IPS DF 4.7 (cell line): Measurements from ENCODE around the gene STARD5.

Experiments used
- DNase-seq: peaks from one replicate; pipeline ENCODE4 v3.0.0-alpha.2; 2013; ENCODE audit warnings: low spot score; ENCODE audit errors: extremely low read depth

STARD5 gene

DNA sequence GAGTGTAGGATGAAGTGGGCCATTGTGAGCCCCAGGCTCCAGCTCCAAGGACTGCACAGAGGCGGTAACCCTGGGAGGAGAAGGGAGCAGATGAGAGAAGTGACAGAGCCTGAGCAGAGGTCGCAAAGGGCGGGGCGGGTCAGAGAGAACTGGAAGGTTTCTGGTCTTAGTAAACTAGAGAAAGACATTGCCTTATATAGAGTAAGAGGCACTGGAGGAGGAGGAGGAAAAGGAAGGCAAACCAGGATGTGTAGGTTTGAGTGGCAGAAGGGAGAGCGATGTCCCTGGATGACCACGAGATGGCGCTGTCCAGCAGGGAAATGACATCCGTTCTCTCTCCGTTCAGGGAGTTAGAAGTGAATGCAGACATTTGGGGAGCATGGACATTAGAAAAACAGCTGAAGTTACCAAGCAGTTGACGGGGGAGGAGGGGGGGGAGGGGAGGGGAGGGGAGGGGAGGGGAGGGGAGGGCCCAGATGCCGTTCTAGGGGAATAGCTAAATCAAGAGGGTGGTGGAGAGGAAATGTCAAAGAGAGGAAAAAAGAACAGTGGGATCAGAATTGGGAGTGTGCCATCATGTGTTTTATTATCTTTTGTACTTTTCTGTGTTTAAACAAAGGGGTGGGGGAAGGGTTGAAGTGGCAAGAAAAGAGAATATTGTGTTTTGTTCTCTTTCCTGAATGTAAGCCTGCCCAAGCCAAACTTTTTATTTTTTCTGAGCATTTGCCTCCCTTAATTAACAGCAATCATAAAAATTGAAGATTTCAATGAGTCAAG lies 48.8 kb downstream of the STARD5 start:
- peak; percentile 88 for DNase-seq

DNA sequence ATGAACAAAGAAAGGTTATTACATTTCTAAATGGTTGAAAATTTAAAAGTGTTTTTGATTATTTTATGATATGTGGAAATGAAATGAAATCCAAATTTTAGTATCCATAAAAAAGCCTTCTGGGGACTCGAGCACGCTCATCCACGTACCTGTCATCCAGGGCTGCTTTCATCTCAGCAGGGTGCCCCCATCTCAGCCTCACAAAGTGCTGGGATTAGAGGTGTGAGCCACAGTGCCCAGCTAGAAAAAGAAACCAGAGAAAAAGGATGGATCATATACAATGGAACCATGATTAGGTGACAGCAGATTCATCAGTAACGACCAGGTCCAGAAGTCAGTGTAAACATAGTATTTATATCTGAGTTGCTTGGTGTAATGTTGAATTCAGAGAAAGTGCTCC lies 49.7 kb downstream of the STARD5 start:
- DNase-seq: no peak

DNA sequence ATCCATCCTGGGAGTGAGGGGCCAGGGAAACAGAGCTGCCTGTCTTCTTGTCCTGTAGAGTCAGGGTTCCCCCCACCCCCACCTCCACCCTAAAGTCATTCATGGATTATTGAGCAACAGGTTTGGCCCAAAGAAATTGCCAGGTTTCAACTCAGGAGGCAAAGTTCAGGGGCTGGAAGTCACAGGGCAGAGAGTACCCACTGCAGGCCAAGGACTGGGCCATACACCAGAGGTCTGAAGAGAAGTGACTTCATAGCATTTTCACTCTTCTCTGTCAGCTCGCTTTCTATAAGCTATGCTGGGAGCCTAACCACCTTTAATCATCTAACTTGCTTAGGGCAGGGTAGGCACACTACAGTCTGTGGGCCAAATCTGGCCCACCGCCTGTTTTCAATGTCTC lies 50.1 kb downstream of the STARD5 start:
- DNase-seq: no peak

DNA sequence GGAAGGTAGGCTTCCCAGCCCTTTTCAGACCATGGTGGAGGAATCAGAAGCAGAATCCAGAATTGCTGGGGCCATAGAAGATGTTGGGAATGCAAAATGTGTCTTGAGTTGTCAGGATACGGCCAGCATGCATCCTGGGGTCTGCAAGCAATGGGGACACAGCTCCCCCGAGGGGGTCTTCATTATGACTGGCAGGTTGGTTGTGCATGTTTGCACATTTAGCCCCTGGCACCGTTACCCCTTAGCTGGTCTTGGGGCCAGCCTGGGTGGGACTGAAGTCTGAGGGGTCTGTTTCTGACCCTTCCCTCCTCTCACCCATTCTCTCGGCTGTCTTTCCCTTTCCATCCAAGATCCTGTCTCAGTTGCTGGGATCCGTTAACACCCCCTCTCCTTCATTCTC lies 50.7 kb downstream of the STARD5 start:
- DNase-seq: no peak

DNA sequence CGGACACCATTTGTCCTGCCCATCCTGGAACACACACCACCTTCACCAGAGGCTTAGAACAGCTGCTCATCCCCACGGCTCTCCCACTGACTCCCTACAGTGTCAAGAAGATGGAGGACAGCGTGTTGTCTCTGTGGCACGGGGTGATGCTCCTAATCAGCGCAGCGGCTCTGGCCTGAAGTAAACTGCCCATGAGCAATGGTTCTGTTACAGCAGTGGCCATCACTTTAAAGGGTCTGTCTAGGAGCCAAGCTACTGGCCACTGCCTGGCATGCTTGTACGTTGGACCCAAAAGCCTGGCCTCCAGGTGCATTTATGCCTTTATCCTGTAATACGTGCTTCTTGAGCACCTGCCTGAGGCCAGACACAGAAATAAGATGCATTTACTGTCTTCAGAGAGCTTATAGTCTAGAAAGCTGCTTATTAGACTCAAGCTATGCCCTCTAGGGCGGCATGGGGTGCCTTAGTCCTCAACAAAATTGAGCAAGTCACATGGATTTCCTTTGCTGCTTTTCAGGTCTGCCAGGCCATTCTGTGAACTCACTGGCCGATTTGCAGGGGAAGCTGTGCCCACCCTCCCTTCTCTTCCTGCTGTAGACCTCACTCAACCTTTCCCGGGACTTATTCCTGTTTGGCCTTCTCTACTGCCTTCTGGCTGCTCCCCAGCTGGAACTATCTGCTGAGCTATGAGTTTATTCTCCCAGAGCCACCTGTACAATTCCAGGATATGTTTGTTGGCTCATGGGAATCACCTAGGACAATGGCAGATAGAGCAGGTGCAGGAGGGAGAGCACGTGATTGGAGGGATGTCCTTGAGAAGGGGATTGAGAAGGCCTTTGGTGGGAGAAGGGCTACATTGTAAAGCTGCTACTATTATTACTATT lies 51.9 kb downstream of the STARD5 start:
- no peak for DNase-seq

DNA sequence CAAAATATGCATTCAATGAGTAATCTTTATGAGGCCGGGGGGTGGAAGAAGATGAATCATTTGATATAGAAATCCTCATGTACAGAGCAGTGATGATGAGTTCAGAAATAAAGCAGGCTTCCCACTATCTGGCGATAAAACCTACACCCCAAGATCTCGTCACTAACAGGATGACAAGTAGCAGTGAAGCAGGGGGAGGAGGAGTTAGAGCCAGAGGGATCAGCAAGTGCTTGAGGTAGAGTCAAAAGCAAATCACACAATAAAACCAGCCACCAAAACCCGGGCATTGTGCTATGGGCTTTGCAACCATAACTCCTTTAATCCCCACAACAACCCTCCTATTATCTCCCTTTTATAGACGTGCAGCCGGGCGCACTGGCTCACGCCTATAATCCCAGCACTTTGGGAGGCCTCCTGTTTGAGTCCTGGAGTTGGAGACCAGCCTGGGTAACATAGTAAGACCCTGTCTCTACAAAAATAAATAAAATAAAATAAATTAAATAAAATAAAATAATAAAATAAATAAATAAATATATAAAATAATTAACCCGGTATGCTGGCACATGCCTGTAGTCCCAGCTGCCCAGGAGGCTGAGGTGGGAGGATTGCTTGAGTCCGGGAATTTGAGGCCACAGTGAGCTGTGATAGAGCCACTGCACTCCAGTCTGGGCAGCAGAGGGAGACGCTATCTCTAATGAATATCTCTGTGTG lies 53.0 kb downstream of the STARD5 start:
- no peak for DNase-seq

DNA sequence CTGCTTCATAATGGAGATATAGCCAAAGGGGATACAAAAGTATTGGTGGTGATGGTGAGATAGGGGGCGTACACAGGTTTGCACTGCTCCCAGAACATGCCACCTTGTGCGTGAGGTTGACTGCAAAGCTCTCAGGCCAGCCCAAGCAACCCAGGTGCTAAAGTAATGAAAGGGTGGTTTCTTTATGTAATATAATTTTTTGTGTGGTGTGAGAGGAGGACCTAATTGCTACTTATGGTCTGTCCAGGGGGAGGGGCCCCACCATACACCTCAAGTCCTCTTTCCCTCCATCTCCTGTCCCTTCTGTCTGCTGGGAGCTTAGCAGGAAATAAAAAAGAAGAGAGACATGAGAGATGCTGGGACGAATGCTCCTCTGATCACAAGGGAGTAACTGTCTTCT lies 53.8 kb downstream of the STARD5 start:
- no peak for DNase-seq

DNA sequence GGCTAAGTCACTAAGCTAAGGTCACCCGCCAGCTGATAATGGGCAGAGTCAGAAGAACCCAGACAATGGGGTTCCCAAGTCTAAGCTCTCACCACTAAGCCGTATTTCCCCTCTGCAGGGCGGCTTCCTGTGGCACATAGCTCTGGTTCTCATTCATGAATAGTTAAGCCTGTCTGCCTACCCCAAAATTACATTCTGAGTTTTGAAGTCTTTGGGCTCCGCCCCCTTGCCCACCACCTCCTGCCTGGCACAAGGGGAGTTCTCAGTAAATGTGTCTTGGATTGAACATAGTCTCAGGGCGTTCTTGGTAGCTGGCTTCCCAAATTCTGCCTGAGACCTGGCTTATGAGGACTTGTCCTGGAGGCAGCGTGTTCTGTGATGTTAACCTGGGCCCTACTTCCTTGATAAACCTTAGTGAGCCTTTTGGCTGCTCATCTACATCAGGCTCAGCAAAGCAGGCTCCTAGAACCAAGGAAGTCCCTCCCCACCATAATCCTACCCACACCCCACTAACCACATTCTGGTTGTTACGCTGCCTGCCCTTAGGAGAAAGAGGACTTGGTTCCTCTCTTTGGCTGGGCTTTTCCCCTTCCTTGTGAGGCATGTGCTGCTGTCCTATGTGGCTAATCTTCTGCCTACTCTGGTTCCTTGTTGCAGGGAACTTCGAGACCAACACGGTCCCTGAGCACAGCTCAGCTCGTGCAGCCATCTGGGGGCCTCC lies 54.9 kb downstream of the STARD5 start:
- no peak for DNase-seq

DNA sequence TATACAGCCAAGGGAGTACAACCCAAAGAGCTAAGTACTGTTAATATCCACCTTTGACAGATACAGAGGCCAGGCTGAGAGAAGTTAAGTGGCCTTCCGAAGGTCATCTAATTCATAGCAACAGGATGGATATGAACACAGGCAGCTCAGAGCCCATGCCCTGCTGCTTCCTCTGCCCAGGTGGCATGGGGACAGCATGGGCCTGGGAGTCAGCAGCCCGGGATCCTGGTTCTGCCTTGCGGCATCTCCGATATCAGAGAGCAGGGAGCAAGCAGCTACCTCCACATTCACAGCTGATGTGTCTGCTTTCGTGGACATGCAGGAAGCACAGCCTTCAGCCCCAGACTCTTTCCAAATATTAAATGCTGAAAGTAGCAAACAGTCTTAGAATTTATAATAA lies 55.6 kb downstream of the STARD5 start:
- DNase-seq: no peak

DNA sequence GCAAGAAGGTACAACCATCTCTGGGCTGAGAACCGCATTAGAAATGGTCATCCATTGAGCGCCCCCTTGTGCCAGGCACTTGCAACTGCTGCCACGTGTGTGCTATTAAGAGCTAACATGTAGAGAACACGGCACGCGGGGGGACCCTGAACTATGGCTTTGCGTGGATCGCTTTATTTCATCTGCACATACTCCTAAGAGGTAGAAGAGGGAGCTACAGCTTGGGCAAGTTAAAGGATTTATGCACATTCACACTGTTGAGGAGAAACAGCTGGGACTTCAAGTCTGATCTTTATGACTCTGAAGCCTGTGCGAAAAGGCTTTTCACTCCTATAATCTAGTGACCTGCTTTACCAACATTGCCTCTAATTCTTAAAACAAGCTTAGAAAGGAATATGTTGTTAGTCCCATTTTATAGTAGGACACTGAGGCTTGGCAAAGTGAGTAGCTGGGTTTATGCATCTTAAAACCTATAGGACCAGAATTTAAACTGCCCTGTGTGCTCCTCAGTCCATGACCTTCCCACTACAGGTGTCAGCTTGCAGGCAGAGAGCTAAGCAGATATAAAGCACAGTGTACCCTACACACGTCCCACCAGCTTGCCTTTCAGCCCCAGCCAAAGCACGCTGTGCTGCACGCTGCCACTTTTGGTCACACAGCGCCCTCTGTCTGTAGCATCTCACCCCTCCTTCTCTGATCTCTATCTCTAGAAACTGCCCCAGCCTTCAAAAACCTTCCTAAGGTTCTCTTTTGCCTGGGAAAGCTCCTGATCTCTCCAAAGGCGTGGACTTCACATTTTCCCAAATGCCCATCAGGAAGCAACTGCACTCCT lies 57.8 kb downstream of the STARD5 start:
- peak; percentile 53 for DNase-seq

DNA sequence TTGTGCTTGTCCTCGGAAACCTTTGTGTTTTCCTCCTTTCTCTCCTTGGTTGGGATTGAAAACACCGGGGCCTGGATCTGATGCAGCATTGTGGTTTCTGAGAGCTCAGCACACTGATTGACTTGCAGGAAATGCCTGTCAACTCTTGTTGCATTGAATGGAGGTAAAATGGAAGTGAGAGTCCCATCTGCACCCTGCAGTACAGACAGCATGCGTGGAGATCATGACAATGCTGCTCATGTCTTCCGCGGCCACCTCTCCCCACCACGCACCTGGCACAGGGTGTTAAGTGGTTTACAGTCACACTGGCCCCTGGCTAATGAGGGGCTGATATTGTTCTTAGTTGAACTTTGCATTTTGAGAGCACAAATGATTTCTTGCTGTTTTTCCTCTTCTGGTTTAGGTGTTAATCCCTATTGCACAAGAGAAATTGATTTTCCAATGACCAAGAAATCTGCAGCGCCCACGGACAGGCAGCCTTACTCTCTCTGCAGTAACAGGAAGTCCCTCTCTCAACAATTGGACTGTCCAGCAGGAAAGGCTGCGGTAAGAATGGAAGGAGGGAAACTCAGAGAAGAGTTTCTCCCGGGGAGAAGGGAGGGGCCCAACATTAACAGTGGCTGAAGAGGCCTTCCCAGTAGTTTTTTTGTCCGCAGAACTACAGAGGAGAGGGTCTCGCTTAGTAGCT lies 58.5 kb downstream of the STARD5 start:
- DNase-seq: no peak

DNA sequence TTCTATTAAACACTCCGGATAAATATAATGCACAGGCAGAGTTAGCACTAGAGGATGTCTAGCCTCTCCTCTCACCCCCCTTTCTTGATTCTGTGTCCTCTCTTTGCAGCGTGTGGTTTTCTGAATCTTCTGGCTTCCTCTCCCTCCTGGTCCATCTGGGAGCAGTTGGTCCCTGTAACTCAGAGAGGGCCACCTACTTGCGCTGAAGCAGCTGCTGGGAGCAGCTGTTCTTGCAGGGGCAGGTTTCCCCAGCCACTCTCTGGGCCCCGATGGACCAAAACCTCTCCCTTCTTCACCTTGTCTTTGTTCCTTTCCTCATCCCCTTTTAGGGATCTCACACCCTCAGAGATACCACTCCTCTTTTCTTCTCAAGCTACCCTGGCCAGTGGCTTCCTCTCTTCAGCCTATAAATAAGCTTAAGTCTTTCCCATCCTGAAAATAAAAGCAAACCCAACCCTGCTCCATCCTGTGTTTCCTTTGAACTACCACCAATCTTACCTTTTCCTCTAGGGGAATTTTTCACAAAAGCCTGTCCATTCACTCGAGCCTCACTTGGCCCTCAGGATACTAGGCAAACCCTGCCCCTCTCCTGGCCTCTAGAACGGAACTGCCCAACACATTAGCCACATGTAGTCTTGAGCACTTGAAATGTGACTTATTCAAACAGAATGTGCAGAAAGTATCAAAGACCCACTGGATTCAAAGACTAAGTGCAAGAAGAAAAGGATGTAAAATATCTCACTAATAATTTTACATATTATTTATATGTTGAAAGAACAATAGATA lies 59.7 kb downstream of the STARD5 start:
- no peak for DNase-seq

DNA sequence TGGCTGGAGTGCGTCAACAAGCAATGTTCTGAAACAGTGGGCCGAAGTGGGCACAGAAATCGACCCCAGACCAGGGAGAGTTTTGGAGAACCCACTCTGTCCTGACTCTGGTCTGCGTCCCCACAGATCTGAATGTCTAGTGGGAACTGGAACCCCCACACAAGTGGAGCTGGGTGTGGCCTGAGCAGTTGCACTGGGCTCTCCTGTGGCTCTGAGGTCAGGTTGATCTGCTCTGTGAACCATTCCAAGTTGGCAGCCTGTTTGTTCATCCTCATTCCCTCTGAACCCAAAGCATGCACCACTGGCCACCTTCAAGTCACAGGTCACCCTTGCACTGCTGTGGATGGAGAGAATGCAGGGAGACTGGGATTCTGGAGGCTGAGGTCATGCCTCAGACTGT lies 60.5 kb downstream of the STARD5 start:
- no peak for DNase-seq

DNA sequence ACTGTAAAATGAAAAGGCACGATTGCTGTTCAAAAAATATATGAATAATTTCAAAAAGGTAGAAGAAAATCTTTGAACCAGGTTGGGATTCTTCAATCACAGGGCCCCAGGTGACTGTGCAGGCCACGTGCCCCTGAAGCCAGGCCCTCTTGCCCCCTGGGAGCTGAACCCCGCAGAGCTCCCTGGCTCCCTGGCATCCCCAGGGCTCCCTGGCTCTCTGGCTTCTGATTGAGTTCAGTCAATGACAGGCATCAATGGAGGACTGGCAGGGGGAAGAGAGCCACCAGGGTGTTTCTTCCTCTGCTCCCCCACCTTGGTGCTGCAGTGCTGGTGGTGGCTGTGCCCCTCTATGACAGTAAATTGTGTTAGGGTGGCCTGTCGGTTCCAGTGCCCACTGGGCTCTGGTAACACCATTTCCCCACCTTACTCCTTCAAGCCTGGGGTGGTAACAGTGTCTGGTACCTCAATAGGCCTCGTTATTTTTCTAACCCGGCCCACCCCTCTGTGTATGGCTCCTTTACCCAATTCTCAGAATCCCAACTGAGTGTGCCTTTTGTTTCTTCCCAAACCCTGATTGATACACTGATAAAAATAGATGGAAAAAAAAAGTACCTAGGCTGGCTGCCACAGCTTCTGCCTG lies 62.6 kb downstream of the STARD5 start:
- DNase-seq: no peak

DNA sequence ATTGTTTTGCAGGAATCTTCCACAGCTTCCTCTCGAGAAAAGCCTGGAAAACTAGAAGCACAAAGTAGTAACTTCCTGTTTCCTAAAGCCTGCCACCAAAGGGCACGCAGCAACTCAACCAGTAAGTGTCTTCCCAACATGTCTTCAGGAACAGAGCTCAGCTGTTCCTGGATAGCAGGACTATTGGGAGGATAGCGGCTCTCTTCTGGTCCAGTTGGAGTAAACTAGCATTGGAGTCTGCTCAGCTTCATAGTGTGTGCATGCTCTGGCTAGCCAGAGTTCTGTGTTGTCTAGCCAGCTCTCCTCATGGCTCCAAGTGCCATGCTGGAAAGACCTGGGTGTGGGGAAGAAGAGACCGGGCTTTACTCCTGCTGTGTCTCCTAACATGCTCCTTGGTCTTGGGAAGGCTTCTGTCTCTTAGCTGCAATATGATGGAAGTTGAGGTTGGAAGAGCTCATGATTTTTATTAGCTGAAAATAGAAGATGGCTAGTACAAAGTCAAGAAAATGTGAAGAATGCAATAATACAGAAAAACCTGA lies 64.1 kb downstream of the STARD5 start:
- no peak for DNase-seq
